K562 (cell line): ENCODE measurements around the gene PCP4L1. TPM values are rescaled to one million over a fixed set of nuclear protein-coding genes. Genes with fewer than 3 reads are reported as not detected.

ENCODE experiments used
- ADNP ChIP-seq: fragments of 200-800 bp; sonication (Bioruptor generic); IDR thresholded peaks from 2 replicates; pipeline ENCODE4 v1.6.1; 2016; ENCODE audit warnings: missing genetic modification characterization, missing compliant biosample characterization
- ARHGAP35 ChIP-seq: fragments of 450-650 bp; IDR thresholded peaks from 2 replicates; pipeline ENCODE4 v1.6.1; 2018; ENCODE audit not compliant: partially characterized antibody
- BRD9 ChIP-seq: fragments of 450-650 bp; IDR thresholded peaks from 2 replicates; pipeline ENCODE4 v1.6.1; 2018; ENCODE audit warnings: low read depth; ENCODE audit not compliant: partially characterized antibody
- CREB3 ChIP-seq: fragments of 450-650 bp; conservative IDR thresholded peaks from 2 replicates; pipeline ENCODE4 v1.6.1; 2016; ENCODE audit warnings: missing genetic modification characterization, low read depth, mild to moderate bottlenecking, missing compliant biosample characterization, moderate library complexity
- FOXK2 ChIP-seq, 2 experiments: fragments of 450-650 bp; IDR thresholded peaks in 1 of 2; conservative IDR thresholded peaks in 1 of 2; 2 replicates each; pipeline ENCODE4 v1.6.1; 2016; ENCODE audit warnings: low read depth in 2 of 2, mild to moderate bottlenecking in 1 of 2
- FUS ChIP-seq: fragments of 200-400 bp; formaldehyde crosslinking; optimal IDR thresholded peaks from 2 replicates; pipeline ENCODE3; 2017; ENCODE audit warnings: low read depth, low read length
- GTF2F1 ChIP-seq: IDR thresholded peaks from 2 replicates; pipeline ENCODE4 v1.6.1; 2011; ENCODE audit warnings: low read depth, low read length, improper control_type of control experiment
- HDAC8 ChIP-seq: fragments of 450-650 bp; IDR thresholded peaks from 2 replicates; pipeline ENCODE4 v1.6.1; 2016; ENCODE audit warnings: mild to moderate bottlenecking, missing genetic modification characterization, moderate library complexity, missing compliant biosample characterization
- MBD1 ChIP-seq: fragments of 250-450 bp; sonication (Bioruptor Pico); IDR thresholded peaks from 2 replicates; pipeline ENCODE4 v1.8.0; 2022; ENCODE audit warnings: inconsistent platforms
- MTA2 ChIP-seq: fragments of 450-650 bp; IDR thresholded peaks from 2 replicates; pipeline ENCODE4 v1.6.1; 2016; ENCODE audit warnings: low read depth
- POLR2B ChIP-seq: fragments of 450-650 bp; IDR thresholded peaks from 2 replicates; pipeline ENCODE4 v1.6.1; 2018; ENCODE audit warnings: low read depth; ENCODE audit not compliant: partially characterized antibody
- POLR3A ChIP-seq: IDR thresholded peaks from 2 replicates; pipeline ENCODE4 v1.6.1; 2011; ENCODE audit warnings: borderline replicate concordance, mild to moderate bottlenecking, moderate library complexity; ENCODE audit not compliant: insufficient read length, insufficient read depth; ENCODE audit errors: extremely low read depth
- RB1 ChIP-seq: fragments of 450-650 bp; IDR thresholded peaks from 2 replicates; pipeline ENCODE4 v1.6.1; 2017; ENCODE audit warnings: low read depth, mild to moderate bottlenecking
- RBM15 ChIP-seq: fragments of 200-400 bp; formaldehyde crosslinking; IDR thresholded peaks from 2 replicates; pipeline ENCODE4 v1.6.1; 2018; ENCODE audit warnings: mild to moderate bottlenecking, low read length, moderate library complexity; ENCODE audit not compliant: insufficient read depth
- RBM22 ChIP-seq: fragments of 200-400 bp; formaldehyde crosslinking; IDR thresholded peaks from 2 replicates; pipeline ENCODE4 v1.6.1; 2018; ENCODE audit warnings: low read length, low read depth; ENCODE audit not compliant: poor library complexity, severe bottlenecking
- SAFB ChIP-seq: fragments of 200-400 bp; formaldehyde crosslinking; IDR thresholded peaks from 2 replicates; pipeline ENCODE4 v1.6.1; 2017; ENCODE audit warnings: low read depth, low read length, borderline replicate concordance
- SMAD2 ChIP-seq: fragments of 150-350 bp; IDR thresholded peaks from 2 replicates; pipeline ENCODE4 v1.6.1; 2014; ENCODE audit warnings: low read depth, mild to moderate bottlenecking, low read length
- SMARCE1 ChIP-seq: fragments of 450-650 bp; IDR thresholded peaks from 2 replicates; pipeline ENCODE4 v1.7.1; 2016; ENCODE audit warnings: mild to moderate bottlenecking
- SRSF1 ChIP-seq: fragments of 200-400 bp; formaldehyde crosslinking; IDR thresholded peaks from 2 replicates; pipeline ENCODE4 v1.6.1; 2017; ENCODE audit warnings: mild to moderate bottlenecking, low read depth, low read length, moderate library complexity
- TAF9B ChIP-seq: fragments of 450-650 bp; IDR thresholded peaks from 2 replicates; pipeline ENCODE4 v1.6.1; 2018; ENCODE audit warnings: mild to moderate bottlenecking; ENCODE audit not compliant: partially characterized antibody
- WHSC1 ChIP-seq: IDR thresholded peaks from one replicate; pipeline ENCODE4 v1.6.1; 2012; ENCODE audit warnings: low read length, control low read depth, inconsistent platforms
- ZNF121 ChIP-seq: sonication (generic); formaldehyde crosslinking; conservative IDR thresholded peaks from 2 replicates; pipeline ENCODE4 v1.8.0; 2022; ENCODE audit warnings: missing genetic modification reagents
- ZNF124 ChIP-seq: sonication (generic); formaldehyde crosslinking; IDR thresholded peaks from 2 replicates; pipeline ENCODE4 v1.8.1; 2022; ENCODE audit warnings: missing genetic modification reagents
- ZNF140 ChIP-seq: fragments of 250-450 bp; sonication (Bioruptor Pico); IDR thresholded peaks from 2 replicates; pipeline ENCODE4 v1.8.0; 2021; ENCODE audit warnings: moderate library complexity, mild to moderate bottlenecking, inconsistent platforms
- ZNF212 ChIP-seq: fragments of 450-650 bp; formaldehyde crosslinking; IDR thresholded peaks from 2 replicates; pipeline ENCODE4 v1.4.0; 2020; ENCODE audit warnings: mild to moderate bottlenecking
- ZNF224 ChIP-seq: sonication (generic); formaldehyde crosslinking; IDR thresholded peaks from 2 replicates; pipeline ENCODE4 v1.8.0; 2022; ENCODE audit warnings: mild to moderate bottlenecking, missing genetic modification reagents
- ZNF354B ChIP-seq: fragments of 250-450 bp; sonication (Bioruptor Pico); IDR thresholded peaks from 2 replicates; pipeline ENCODE4 v1.4.0; 2020
- ZNF586 ChIP-seq: fragments of 450-650 bp; formaldehyde crosslinking; conservative IDR thresholded peaks from 2 replicates; pipeline ENCODE4 v1.4.0; 2020; ENCODE audit warnings: mild to moderate bottlenecking, moderate library complexity
- ZNF76 ChIP-seq: fragments of 250-450 bp; sonication (Bioruptor Pico); IDR thresholded peaks from 2 replicates; pipeline ENCODE4 v1.4.0; 2020; ENCODE audit warnings: mild to moderate bottlenecking, moderate library complexity, borderline replicate concordance
- ZSCAN32 ChIP-seq: fragments of 450-650 bp; formaldehyde crosslinking; IDR thresholded peaks from 2 replicates; pipeline ENCODE4 v1.4.0; 2020; ENCODE audit warnings: mild to moderate bottlenecking, moderate library complexity
- polyA plus RNA-seq, 8 experiments: library from polyadenylated mRNA; depleted of rRNA in 4 of 8; stranded (reverse) in 5 of 8; unstranded in 3 of 8; fragments of >200 nt; fragmentation: Nextera tagmentation in 2 of 8; fragmentation: Illumina TruSeq in 1 of 8; extraction: Ambion mirVana in 2 of 8; extraction: Trizol in 1 of 8; gene quantifications; 2 replicates each; pipeline versions ENCODE4 v1.2.1 to v1.2.3, GENCODE V29; 2011 to 2014; ENCODE audit warnings: inconsistent platforms in 1 of 8, missing spikeins in 1 of 8
- total RNA-seq, 7 experiments: library from RNA; depleted of rRNA in 6 of 7; stranded (reverse); fragments of >200 nt in 6 of 7; fragmentation: Illumina TruSeq in 2 of 7; extraction: Trizol in 2 of 7; gene quantifications; 2 replicates each; pipeline versions ENCODE4 v1.2.1 to v1.2.3, GENCODE V29; 2011 to 2021; ENCODE audit warnings: low replicate concordance in 1 of 7

The PCP4L1 gene
- total and polyA plus RNA-seq, 9 of the 15 experiments (the other 6 are each of a cell fraction or from before 2014, with no cell fraction given): not detected

- TF ChIP-seq POLR3A (no peak), ZSCAN32 (CRISPR knock-in tag) (no peak), FOXK2 (conservative IDR thresholded peaks at IDR 0.05 in 1 of 2, IDR thresholded peaks at IDR 0.05 in 1 of 2; ENCODE audit: low read depth in 2 of 2) (peak in 1 of 2 experiments; percentile 61; a peak in 1 of 4 replicates), TAF9B (peak; percentile 93), MTA2 (no peak), WHSC1 (no peak), MBD1 (CRISPR knock-in tag) (no peak), RB1 (no peak; the same call in 1 of the 2 replicates), ZNF212 (CRISPR knock-in tag) (no peak), SMARCE1 (no peak), GTF2F1 (no peak), HDAC8 (tag) (no peak), ADNP (tag) (no peak), ZNF354B (CRISPR knock-in tag) (no peak), ZNF124 (CRISPR knock-in tag) (no peak), RBM22 (no peak), SRSF1 (no peak), ZNF121 (CRISPR knock-in tag) (no peak), FUS (no peak), RBM15 (no peak), ARHGAP35 (no peak), ZNF586 (CRISPR knock-in tag) (no peak), ZNF140 (no peak), ZNF224 (CRISPR knock-in tag) (no peak), ZNF76 (no peak), SMAD2 (no peak), POLR2B (peak; percentile 39), CREB3 (no peak), SAFB (no peak), BRD9 (peak; percentile 30)
Measured at GRCh38 chr1:161225534-161226319, 32.8 kb upstream of the PCP4L1 start, which contains the start of gene TOMM40L (continued).
